ENCODE measurements around the gene MPP7.

Gene MPP7

GRCh38 chr10:28312572-28312971 lies 9.7 kb upstream of the MPP7 start:
- POLR2A ChIA-PET (ENCODE audit: low non-redundant PET): no interaction called here
- H3K27ac ChIP-seq: no peak overlapping the region
- CTCF ChIA-PET: interaction anchor here (0.6 kb wide), 1 partner anchor 60 kb away, joined by 4 read pairs; no protein-coding TSS in a partner anchor
- no peak for TF ChIP-seq CTCF (conservative IDR thresholded peaks at IDR 0.05; ENCODE audit: low read depth)
- no peak for DNase-seq (ENCODE audit: low spot score)

- no peak overlapping the region for H3K27ac ChIP-seq
- POLR2A ChIA-PET (ENCODE audit: low non-redundant PET): no interaction called here
- TF ChIP-seq CTCF (conservative IDR thresholded peaks at IDR 0.05; ENCODE audit: low read depth): no peak
- CTCF ChIA-PET: no interaction called here
- DNase-seq (ENCODE audit: low spot score): no peak
Observed at GRCh38 chr10:28311104-28311503, 8.2 kb upstream of the MPP7 start.

GRCh38 chr10:28307267-28307666 lies 4.4 kb upstream of the MPP7 start:
- no peak for DNase-seq (ENCODE audit: low spot score)
- H3K27ac ChIP-seq: no peak overlapping the region
- CTCF ChIA-PET: no interaction called here
- no peak for TF ChIP-seq CTCF (conservative IDR thresholded peaks at IDR 0.05; ENCODE audit: low read depth)
- POLR2A ChIA-PET (ENCODE audit: low non-redundant PET): no interaction called here

- DNase-seq (ENCODE audit: low spot score): no peak
- no peak overlapping the region for H3K27ac ChIP-seq
- TF ChIP-seq CTCF (conservative IDR thresholded peaks at IDR 0.05; ENCODE audit: low read depth): no peak
- CTCF ChIA-PET: no interaction called here
- POLR2A ChIA-PET (ENCODE audit: low non-redundant PET): no interaction called here
Observed at GRCh38 chr10:28305553-28305952, 2.7 kb upstream of the MPP7 start.

- ChIA-PET POLR2A (ENCODE audit: low non-redundant PET) (no interaction called here), CTCF (no interaction called here)
- DNase-seq (ENCODE audit: low spot score): no peak
- H3K27ac ChIP-seq: no peak overlapping the region
- no peak for TF ChIP-seq CTCF (conservative IDR thresholded peaks at IDR 0.05; ENCODE audit: low read depth)
Observed at GRCh38 chr10:28304032-28304571, 1.2 kb upstream of the MPP7 start.

GRCh38 chr10:28302012-28302637 lies 739 bp downstream of the MPP7 start:
- ChIA-PET CTCF (interaction anchor here (0.7 to 2.4 kb wide), 3 partner anchors 77 to 91 kb away, joined by 3 to 18 read pairs (median 4); no protein-coding TSS in a partner anchor), POLR2A (ENCODE audit: low non-redundant PET) (no interaction called here)
- peak; percentile 33 for DNase-seq (ENCODE audit: low spot score)
- TF ChIP-seq CTCF (conservative IDR thresholded peaks at IDR 0.05; ENCODE audit: low read depth): no peak
- H3K27ac ChIP-seq: peak overlapping the region; percentile 78
